Activated CD4-positive, alpha-beta T cell treated with anti-CD3 and anti-CD28 coated beads, Interleukin-2, amount 10 ng/mL, durations not matched to agents 24 days and 14 days (primary cell): ENCODE results near the gene ASAP2. TPM values are rescaled to one million over a fixed set of nuclear protein-coding genes. Genes with fewer than 3 reads are reported as not detected.

Experiments
- DNase-seq: peaks from one replicate; pipeline ENCODE4 v3.0.0; 2022
- H3K27ac Mint-ChIP-seq: one replicate; pipeline ENCODE4 v1.8.0; 2022; ENCODE audit warnings: mild to moderate bottlenecking, mixed read lengths
- H3K27me3 Mint-ChIP-seq: one replicate; pipeline ENCODE4 v1.8.0; 2022; ENCODE audit warnings: mixed read lengths
- H3K36me3 Mint-ChIP-seq: one replicate; pipeline ENCODE4 v1.8.0; 2022; ENCODE audit warnings: low read depth, mild to moderate bottlenecking, mixed read lengths
- H3K4me1 Mint-ChIP-seq: one replicate; pipeline ENCODE4 v1.8.0; 2021; ENCODE audit warnings: mixed read lengths
- H3K4me3 Mint-ChIP-seq: one replicate; pipeline ENCODE4 v1.8.0; 2022; ENCODE audit warnings: mild to moderate bottlenecking, moderate library complexity, mixed read lengths
- H3K9me3 Mint-ChIP-seq: one replicate; pipeline ENCODE4 v1.8.0; 2021; ENCODE audit warnings: mixed read lengths
- intact Hi-C: fragments of 100-400 bp; cut with micrococcal nuclease; formaldehyde crosslinking; loops from one replicate; pipeline ENCODE4 v1.15.1; 2023
- total RNA-seq: library from RNA; stranded (reverse); gene quantifications from 2 replicates; pipeline ENCODE4 v1.2.3, GENCODE V29; 2022

Gene ASAP2
- total RNA-seq, 1 donor from 2014 or later = 0.40 TPM

DNA sequence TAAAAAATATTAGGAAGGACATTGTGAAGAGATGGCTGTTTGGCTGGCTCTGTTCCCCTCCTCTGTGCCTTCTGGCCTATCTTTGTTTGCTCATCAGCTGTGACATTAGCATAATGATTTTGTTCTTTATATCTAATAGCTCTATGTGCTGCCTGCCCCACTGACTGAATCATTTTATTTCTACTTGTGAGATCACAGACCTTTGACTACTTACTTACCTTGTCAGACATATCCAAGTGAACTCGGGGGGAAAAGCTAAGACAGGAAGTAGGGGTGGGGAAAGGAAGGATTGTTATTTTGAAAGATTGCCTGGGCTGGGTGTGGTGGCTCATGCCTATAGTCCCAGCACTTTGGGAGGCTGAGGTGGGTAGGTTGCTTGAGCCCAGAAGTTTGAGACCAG is 104.2 kb downstream of the ASAP2 start:
- H3K4me3 Mint-ChIP-seq = no peak overlapping the region
- intact Hi-C loops = no loop called here
- no peaks in the 10 kb centered on the region for H3K4me1 Mint-ChIP-seq
- no peaks in the 10 kb centered on the region for H3K36me3 Mint-ChIP-seq
- no peak overlapping the region for H3K27ac Mint-ChIP-seq
- H3K27me3 Mint-ChIP-seq = no peaks in the 10 kb centered on the region
- no peaks in the 10 kb centered on the region for H3K9me3 Mint-ChIP-seq
- DNase-seq = no peak

DNA sequence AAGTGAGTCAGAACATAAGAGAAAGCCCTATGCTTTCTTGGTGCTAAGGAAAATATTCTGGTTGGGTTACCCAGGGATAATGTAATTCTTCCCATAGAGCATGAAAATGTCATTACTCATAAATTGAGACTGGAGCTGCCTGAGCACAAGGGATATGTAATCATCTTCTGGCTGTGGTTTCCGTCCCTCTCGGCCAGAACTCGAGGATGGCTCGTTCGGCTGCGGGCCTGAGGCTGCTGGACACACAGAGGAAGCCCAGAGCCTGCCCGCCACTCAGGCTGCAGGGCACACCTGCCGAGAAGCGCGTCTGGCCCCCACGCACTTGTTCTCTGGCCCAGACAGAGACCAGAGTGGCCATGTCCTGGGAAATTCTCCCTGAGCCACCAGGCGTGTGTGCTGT is 104.9 kb downstream of the ASAP2 start:
- Mint-ChIP-seq H3K27ac (no peak overlapping the region), H3K9me3 (no peaks in the 10 kb centered on the region), H3K4me1 (no peaks in the 10 kb centered on the region), H3K27me3 (no peaks in the 10 kb centered on the region), H3K36me3 (no peaks in the 10 kb centered on the region), H3K4me3 (no peak overlapping the region)
- intact Hi-C loops = no loop called here
- DNase-seq = no peak

- intact Hi-C loops = no loop called here
- no peak for DNase-seq
- Mint-ChIP-seq H3K4me1 (no peaks in the 10 kb centered on the region), H3K36me3 (no peaks in the 10 kb centered on the region), H3K4me3 (no peak overlapping the region), H3K9me3 (no peaks in the 10 kb centered on the region), H3K27ac (no peak overlapping the region), H3K27me3 (no peaks in the 10 kb centered on the region)
Observed at GRCh38 chr2:9312591-9312990, 106.0 kb downstream of the ASAP2 start.

DNA sequence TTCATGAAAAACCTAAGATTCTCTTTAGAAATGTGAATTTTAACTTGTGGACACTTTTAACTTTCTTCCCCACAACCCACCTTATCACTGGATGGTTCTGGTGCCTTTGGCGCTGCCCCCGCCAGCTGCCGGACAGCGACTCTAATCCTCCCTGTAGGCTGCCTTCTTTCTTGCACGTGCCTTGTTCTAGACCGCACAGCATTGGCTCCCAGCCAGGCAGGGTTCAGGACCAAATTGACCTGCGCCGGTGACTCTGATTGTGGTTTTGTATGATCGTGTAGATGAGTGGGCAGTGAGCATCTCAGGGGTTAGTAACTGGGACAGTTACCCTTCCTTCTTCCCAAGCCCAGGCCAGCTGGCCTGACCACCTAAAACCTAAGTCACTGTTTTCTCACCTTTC is 106.8 kb downstream of the ASAP2 start:
- Mint-ChIP-seq H3K4me1 (no peaks in the 10 kb centered on the region), H3K36me3 (no peaks in the 10 kb centered on the region), H3K27ac (no peak overlapping the region), H3K9me3 (no peaks in the 10 kb centered on the region), H3K27me3 (no peaks in the 10 kb centered on the region), H3K4me3 (no peak overlapping the region)
- no peak for DNase-seq
- intact Hi-C loops = no loop called here

DNA sequence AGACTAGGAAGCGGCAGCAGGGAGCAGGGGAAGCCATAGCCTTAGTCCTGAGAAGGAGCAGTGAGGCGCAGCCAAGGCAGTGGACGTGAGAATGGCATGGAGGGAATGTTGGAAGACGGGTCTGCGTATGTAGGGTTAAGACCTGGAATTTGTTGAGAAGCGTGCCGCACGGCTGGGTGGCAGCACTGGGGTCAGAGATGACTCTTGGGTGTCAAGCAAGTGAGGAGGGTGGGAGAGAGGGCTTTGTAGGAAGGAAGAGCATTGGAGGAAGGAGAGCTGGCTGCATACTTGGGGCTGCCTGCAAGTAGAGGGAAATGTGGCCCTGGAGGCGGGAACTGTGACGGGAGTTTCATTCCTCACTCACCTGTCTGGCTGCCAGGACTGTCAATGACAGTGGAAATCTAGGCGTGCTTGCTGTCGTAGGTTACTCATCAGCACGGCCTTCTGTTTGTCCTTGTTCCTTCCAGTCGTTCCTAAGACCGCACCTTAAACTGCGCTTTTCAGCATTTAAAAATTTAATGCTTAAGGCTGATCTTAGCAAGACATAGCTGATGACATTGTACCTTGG is 108.8 kb downstream of the ASAP2 start:
- H3K9me3 Mint-ChIP-seq = no peaks in the 10 kb centered on the region
- H3K4me1 Mint-ChIP-seq = no peaks in the 10 kb centered on the region
- H3K27me3 Mint-ChIP-seq = peaks cover 3% of the 10 kb centered on the region
- no peaks in the 10 kb centered on the region for H3K36me3 Mint-ChIP-seq
- no peak overlapping the region for H3K4me3 Mint-ChIP-seq
- intact Hi-C loops = no loop called here
- no peak for DNase-seq
- no peak overlapping the region for H3K27ac Mint-ChIP-seq

DNA sequence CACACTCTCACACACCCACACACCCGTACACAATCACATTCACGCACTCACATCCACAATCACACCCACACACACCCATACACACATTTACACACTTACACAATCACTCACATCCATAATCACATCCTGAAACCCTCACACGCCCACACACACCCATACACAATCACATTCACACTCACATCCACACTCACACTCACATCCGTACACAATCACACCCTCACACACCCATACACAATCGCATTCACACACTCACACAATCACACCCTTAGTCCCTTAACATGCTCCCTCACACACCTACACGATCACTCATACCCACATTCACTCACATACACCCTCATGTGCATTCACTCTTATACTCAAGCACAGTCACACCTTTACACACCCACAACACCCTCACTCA is 110.9 kb downstream of the ASAP2 start:
- Mint-ChIP-seq H3K36me3 (no peaks in the 10 kb centered on the region), H3K27me3 (peaks cover 10% of the 10 kb centered on the region), H3K9me3 (no peaks in the 10 kb centered on the region), H3K4me3 (no peak overlapping the region), H3K4me1 (no peaks in the 10 kb centered on the region), H3K27ac (no peak overlapping the region)
- intact Hi-C loops = no loop called here
- no peak for DNase-seq

DNA sequence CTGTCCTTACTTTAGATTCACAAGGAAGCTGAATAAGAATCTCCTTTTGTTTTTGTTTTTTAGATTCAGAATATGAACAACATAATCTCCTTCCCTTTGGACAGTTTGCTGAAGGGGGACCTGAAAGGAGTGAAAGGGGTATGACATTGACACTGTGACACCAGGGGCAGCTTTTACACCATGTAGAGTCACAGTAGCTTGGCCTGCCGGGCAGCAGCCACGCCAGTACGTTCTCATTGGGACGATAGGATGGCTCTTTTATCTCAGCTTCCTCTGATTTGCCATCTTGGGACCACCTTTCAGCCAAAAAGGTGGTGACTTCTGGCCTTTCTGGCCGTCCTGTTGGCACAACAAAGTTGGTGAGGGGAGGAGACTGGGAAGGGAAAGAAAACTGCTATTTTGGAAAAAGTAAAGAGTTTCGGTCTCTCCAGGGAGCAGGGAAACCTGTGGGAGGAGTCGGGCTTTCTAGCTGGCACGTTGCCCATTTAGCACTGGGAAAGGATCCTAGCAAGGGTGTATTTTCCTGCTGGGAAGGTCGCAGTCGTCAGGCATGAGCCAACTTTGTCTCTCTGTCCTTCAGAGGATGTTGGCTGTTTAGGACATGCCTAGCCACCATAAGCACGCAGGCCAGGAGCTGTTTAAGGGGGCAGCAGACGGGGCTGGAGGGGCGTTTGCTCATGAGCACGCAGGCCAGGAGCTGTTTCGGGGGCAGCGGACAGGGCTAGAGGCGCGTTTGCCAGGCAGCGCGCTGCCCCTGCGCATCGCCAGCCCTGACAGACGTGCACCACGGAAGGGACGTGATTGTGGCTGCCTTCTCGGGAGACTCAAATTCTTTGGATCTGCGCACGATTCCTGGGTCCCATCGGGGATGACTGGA is 112.1 kb downstream of the ASAP2 start:
- H3K9me3 Mint-ChIP-seq = no peaks in the 10 kb centered on the region
- intact Hi-C loops = no loop called here
- H3K27ac Mint-ChIP-seq = no peak overlapping the region
- H3K4me3 Mint-ChIP-seq = no peak overlapping the region
- no peaks in the 10 kb centered on the region for H3K4me1 Mint-ChIP-seq
- peaks cover 12% of the 10 kb centered on the region for H3K27me3 Mint-ChIP-seq
- H3K36me3 Mint-ChIP-seq = no peaks in the 10 kb centered on the region
- DNase-seq = no peak

- H3K4me3 Mint-ChIP-seq = no peak overlapping the region
- peaks cover 12% of the 10 kb centered on the region for H3K27me3 Mint-ChIP-seq
- H3K9me3 Mint-ChIP-seq = no peaks in the 10 kb centered on the region
- no peak overlapping the region for H3K27ac Mint-ChIP-seq
- no peaks in the 10 kb centered on the region for H3K36me3 Mint-ChIP-seq
- intact Hi-C loops = no loop called here
- DNase-seq = no peak
- no peaks in the 10 kb centered on the region for H3K4me1 Mint-ChIP-seq
Observed at GRCh38 chr2:9319338-9319715, 112.7 kb downstream of the ASAP2 start.

DNA sequence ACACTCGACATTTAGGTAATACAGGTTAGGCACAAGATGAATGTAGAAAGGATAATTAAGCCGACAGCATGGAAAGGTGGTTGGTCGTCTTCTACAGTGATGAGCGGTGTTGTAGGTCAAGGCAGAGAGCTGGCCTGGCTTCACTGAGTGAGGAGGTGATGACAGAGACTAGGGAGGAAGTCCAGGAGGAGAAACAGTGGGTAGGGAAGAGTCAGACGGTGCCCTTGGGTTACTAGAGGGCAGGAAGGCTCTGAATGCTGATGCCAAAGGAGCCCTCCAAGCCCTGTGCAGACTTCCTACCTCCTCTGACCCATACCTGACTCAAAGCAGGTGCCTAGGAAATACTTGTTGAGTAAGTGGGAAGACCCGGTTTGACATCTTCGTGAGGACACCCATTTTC is 116.0 kb downstream of the ASAP2 start:
- Mint-ChIP-seq H3K4me3 (no peak overlapping the region), H3K27ac (no peak overlapping the region), H3K9me3 (no peaks in the 10 kb centered on the region)

GRCh38 chr2:9325428-9325827 is 118.8 kb downstream of the ASAP2 start:
- Mint-ChIP-seq H3K9me3 (no peaks in the 10 kb centered on the region), H3K4me3 (no peak overlapping the region), H3K4me1 (no peaks in the 10 kb centered on the region), H3K27ac (no peak overlapping the region), H3K36me3 (no peaks in the 10 kb centered on the region), H3K27me3 (peaks cover 21% of the 10 kb centered on the region)
- intact Hi-C loops = no loop called here
- DNase-seq = no peak

More for the DNA sequence above, 116.0 kb downstream of the ASAP2 start:
- Mint-ChIP-seq H3K36me3 (no peaks in the 10 kb centered on the region), H3K27me3 (peaks cover 15% of the 10 kb centered on the region), H3K4me1 (no peaks in the 10 kb centered on the region)
- no peak for DNase-seq
- intact Hi-C loops = no loop called here

- H3K27me3 Mint-ChIP-seq = peaks cover 19% of the 10 kb centered on the region
- no peak for DNase-seq
- H3K36me3 Mint-ChIP-seq = no peaks in the 10 kb centered on the region
- no peaks in the 10 kb centered on the region for H3K9me3 Mint-ChIP-seq
- H3K4me1 Mint-ChIP-seq = no peaks in the 10 kb centered on the region
- no peak overlapping the region for H3K4me3 Mint-ChIP-seq
- intact Hi-C loops = no loop called here
- no peak overlapping the region for H3K27ac Mint-ChIP-seq
Observed at GRCh38 chr2:9326975-9327374, 120.4 kb downstream of the ASAP2 start.

DNA sequence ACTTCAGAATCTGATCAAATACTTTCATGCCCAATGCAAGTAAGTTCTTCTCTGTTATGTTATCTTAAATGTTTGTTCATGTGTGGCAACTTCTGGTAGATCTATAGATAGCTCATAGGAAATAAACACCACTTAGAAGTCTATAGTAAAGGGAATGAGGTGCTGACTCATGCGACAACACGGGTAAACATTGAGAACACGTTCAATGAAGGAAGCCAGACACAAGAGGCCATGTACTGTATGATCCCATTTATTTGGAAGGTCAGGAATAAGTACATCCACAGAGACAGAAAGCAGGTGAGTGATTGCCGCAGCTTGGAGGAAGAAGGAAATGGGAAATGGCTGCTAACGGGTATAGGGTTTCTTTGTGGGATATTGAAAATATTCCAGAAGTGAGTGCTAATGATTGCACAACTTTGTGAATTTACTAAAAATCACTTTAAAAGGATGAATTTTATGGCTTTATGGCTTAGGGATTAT is 121.3 kb downstream of the ASAP2 start:
- no peak for DNase-seq
- H3K27ac Mint-ChIP-seq = no peak overlapping the region
- intact Hi-C loops = no loop called here
- H3K4me1 Mint-ChIP-seq = no peaks in the 10 kb centered on the region
- H3K9me3 Mint-ChIP-seq = no peaks in the 10 kb centered on the region
- no peak overlapping the region for H3K4me3 Mint-ChIP-seq
- no peaks in the 10 kb centered on the region for H3K36me3 Mint-ChIP-seq
- H3K27me3 Mint-ChIP-seq = peaks cover 15% of the 10 kb centered on the region

DNA sequence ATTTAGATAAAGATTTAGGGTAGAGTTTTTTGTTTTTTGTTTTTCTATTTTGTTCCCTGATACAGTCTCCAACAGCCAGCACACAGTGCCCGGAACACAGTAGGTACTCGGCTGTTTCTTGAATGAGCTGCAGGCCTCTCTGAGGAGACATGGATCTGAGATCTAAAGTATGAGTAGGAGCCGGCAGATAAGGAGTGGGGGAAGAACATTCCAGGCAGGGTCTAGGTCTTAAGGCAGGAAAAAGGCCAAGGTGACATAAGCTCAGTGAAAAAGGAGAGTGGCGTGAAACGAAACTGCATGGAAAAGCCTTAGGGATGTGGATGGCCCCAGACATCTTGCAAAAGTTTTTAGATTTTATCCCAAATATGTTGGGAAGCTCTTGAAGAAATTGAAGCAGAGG is 122.3 kb downstream of the ASAP2 start:
- no peaks in the 10 kb centered on the region for H3K9me3 Mint-ChIP-seq
- DNase-seq = no peak
- no peaks in the 10 kb centered on the region for H3K36me3 Mint-ChIP-seq
- peaks cover 14% of the 10 kb centered on the region for H3K27me3 Mint-ChIP-seq
- H3K4me3 Mint-ChIP-seq = no peak overlapping the region
- H3K27ac Mint-ChIP-seq = no peak overlapping the region
- intact Hi-C loops = no loop called here
- no peaks in the 10 kb centered on the region for H3K4me1 Mint-ChIP-seq

DNA sequence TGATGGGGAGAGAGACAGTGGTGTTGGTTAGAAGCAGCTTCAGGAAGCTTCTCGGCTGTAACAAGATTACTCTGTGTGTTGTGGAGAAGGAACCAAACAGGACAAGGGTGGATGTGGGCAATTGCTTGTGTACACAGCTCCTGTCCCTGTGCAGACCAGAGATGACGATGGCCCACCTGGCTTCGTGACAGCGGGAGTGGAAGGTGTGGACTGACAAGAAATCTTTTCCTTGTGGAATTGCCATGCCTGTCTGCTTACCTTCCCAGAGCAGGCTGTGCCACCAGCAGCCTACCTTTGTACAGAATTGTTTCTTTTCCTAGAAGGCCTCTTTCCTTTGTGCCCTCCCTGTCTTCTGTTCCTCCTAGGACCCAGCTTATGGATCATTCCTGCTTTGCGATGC is 122.9 kb downstream of the ASAP2 start:
- Mint-ChIP-seq H3K27me3 (peaks cover 14% of the 10 kb centered on the region), H3K4me1 (no peaks in the 10 kb centered on the region)
- intact Hi-C loops = no loop called here

More for the DNA sequence above, 122.9 kb downstream of the ASAP2 start:
- Mint-ChIP-seq H3K36me3 (no peaks in the 10 kb centered on the region), H3K27ac (no peak overlapping the region), H3K4me3 (no peak overlapping the region), H3K9me3 (no peaks in the 10 kb centered on the region)
- DNase-seq = no peak
